ENCODE data around the gene CCDC187.

The CCDC187 gene

DNA sequence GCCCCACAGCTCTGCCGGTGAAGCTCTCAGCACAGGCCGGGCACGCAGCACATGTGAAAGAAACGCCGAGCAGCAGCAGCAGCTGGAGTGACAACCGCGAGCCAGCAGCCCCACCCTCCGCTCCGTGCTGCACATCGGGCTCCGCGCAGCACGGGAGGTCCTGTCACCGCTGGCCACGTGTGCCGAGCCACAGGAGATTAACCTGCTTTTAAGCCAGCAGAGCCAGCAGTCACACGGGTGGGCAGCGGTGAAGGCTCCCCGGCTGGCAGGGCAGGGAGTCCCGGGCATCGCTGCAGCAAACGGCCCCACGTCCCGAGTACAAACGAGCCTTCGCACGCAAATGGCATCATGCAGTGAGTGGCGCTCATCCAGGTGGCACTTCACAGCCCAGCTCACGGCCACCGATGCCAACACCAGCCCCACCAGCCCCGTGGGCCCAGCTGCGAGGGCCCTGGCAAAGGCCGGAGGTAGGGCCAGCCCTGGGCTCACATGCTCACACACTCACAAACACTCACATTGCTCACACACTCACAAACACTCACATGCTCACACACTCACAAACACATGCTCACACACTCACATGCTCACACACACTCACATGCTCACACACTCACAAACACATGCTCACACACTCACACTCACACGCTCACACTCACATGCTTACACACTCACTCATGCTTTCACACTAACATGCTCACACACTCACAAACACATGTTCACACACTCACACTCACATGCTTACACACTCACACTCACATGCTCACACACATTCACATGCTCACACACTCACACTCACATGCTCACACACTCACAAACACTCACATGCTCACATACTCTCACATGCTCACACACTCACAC lies 11.1 kb downstream of the CCDC187 start:
- H3K4me3 ChIP-seq (ENCODE audit: low read depth, low read length) = no peak overlapping the region
- TF ChIP-seq, protein P1, sequence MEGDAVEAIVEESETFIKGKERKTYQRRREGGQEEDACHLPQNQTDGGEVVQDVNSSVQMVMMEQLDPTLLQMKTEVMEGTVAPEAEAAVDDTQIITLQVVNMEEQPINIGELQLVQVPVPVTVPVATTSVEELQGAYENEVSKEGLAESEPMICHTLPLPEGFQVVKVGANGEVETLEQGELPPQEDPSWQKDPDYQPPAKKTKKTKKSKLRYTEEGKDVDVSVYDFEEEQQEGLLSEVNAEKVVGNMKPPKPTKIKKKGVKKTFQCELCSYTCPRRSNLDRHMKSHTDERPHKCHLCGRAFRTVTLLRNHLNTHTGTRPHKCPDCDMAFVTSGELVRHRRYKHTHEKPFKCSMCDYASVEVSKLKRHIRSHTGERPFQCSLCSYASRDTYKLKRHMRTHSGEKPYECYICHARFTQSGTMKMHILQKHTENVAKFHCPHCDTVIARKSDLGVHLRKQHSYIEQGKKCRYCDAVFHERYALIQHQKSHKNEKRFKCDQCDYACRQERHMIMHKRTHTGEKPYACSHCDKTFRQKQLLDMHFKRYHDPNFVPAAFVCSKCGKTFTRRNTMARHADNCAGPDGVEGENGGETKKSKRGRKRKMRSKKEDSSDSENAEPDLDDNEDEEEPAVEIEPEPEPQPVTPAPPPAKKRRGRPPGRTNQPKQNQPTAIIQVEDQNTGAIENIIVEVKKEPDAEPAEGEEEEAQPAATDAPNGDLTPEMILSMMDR (IDR thresholded peaks at IDR 0.05; ENCODE audit: low read depth, low read length, missing control alignments) = no peak
- no peak for DNase-seq (ENCODE audit: low read depth)

DNA sequence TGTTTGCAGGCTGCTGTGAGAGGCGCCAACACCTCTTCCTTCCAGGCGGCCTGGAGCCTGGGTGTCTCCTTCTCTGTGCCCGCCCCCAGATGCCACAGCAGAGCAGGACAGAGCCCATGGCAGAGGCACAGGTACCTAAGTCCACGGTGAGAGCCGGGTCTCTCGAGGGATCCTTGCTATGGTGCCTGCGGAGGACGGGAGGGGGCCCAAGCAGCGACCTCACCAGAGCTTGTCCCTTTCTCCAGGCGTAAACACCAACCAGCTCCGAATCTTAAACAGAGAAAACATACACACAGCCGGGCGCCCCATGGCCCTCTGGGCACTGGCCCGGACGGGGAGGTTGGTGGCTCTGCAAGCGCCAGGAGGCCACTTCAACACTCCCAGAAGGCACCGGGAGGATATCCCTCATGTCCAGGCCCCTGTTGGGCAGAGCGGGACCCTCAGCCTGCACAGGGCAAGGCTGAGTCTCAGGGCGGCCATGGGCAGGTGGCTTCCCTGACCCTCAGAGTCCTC lies 11.8 kb downstream of the CCDC187 start:
- no peak for DNase-seq (ENCODE audit: low read depth)
- TF ChIP-seq, protein P1 (IDR thresholded peaks at IDR 0.05; ENCODE audit: low read depth, low read length, missing control alignments) = no peak
- no peak overlapping the region for H3K4me3 ChIP-seq (ENCODE audit: low read depth, low read length)

DNA sequence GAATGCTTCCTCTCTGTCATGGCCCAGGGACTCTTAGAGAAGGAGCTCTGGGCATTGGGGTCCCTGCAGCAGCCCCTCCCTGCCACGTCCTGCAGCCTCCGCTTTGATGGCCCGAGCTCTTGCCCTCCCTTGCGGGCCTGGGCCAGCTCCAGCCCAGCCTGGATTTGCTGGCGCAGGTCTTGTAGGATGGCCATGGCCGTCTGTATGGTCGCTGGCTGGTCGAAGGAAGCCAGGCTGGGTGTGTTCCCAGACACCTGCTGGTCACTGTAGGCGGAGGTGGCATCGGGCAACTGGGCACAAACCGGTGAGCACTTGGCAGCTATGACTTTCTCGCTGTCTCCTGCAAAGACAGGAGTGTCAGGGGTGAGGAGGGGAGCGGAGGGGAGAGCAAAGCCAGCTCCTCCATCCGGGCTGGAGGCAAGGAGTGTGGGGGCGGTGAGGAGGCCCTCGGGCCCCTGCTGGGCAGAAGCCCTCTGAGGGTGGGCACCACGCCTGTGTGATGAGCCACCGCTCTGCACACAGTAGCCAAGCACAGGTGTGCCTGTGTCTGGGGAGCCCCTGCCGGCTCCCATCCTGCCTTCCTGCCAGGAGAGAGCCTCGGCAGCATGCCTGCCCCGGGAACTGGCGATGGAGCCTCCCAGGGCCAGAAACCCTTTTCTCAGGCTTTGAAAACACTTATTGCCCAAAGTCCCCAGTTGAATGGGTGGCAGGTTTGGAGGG lies 12.4 kb downstream of the CCDC187 start:
- TF ChIP-seq, protein P1 (IDR thresholded peaks at IDR 0.05; ENCODE audit: low read depth, low read length, missing control alignments) = no peak
- DNase-seq (ENCODE audit: low read depth) = no peak
- no peak overlapping the region for H3K4me3 ChIP-seq (ENCODE audit: low read depth, low read length)

DNA sequence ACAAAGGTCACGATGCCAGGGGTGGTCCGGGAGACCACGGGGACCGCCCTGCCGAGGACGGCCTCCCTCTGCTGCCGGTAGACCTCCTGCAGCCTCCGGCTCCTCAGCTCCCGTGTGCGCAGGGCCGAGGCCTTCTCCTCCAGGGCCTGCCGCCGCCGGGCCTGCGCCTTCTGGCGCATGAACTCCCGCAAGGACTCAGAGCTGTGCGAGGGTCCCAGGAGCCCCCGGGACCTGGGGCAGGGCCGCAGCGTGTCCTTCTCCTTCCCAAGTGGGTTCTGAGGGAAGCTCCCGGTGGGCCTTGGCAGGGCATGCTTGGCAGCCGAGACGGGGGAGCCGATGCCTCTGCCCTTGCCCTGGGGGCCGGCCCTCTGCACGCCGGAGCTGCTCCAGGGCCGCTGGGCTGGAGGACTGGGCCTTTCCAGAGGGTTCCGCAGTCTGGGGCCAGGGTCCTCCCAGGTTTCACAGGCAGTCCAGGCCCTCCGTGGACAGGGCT lies 13.3 kb downstream of the CCDC187 start:
- no peak overlapping the region for H3K4me3 ChIP-seq (ENCODE audit: low read depth, low read length)
- DNase-seq (ENCODE audit: low read depth) = no peak
- TF ChIP-seq, protein P1 (IDR thresholded peaks at IDR 0.05; ENCODE audit: low read depth, low read length, missing control alignments) = no peak

DNA sequence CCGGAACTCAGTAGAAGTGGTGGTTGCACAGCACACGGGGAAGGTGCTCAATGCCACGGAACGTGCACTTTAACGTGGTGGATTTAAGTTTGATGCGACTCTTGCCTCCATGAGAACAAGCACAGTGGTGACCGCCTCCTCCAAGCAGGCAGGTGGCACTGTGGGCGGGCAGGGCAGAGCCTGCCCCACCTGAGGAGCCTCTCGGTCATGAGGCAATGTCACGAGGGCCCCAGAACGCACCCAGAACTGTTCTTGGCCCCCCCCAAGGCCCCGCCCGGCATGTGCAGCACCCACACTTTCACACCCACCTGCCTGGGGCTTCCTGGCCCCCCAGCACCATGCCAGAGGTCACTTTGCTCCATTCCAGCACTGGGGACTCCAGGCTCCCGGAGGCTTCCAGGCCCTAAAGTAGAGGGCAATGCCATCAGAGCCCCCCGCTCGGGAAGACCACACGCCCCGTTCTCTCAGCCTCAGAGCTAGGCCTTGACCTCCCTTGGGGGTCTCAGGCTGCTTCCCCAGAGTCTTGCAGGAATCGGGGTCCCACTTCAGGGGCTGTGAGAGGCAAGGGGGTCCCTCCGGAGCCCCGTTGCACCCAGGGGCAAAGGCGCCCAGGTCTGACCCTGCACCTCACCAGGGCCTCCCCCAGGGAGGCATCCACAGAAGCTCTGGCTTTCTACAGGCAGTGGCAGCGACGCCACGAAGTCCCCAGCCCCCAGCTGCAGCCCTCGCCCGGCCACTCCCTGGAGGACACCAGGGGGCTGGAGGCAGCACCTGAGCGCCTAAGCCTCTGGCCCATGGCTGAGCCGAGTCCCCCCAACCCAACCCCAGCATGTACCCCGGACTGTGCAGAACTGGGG lies 14.0 kb downstream of the CCDC187 start:
- TF ChIP-seq, protein P1 (IDR thresholded peaks at IDR 0.05; ENCODE audit: low read depth, low read length, missing control alignments) = no peak
- no peak for DNase-seq (ENCODE audit: low read depth)
- H3K4me3 ChIP-seq (ENCODE audit: low read depth, low read length) = no peak overlapping the region

DNA sequence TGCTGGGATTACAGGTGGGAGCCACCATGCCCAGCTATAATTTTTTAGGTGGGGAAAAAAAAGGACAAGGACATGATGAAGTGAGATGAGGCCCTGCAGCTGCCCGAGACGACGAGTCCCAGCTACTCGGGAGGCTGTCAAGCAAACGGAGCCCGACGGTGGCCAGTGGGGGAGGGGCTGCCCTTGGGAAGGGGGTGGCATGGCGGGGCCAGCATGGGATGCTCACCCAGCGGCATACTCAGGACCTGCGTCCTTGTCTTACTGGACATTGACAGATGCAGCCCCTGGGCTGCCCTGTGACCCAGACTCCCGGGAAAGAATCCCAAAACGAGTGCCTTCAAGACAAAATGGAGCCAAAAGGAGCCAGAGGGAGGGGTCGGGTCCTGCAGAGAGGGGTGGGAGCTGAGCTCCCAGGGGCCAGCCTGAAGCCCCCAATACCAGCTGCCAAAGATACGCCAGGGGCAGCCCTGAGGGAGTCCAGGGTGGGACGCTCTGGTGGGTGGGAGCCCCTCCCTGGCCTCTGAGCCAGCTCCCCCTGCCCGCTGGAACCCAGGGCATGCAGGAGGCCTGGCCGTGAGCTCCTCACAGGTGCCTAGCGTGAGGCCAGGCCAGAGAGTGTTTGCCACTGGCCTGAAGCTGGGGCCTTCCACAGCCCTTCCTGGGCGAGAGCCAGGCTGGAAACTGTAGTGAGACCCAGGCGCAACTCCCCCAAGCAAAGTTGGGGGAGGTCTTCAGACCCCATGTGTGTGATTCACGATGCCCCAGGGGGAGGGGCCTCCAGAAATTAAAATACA lies 15.7 kb downstream of the CCDC187 start:
- TF ChIP-seq, protein P1 (IDR thresholded peaks at IDR 0.05; ENCODE audit: low read depth, low read length, missing control alignments) = no peak
- DNase-seq (ENCODE audit: low read depth) = no peak
- H3K4me3 ChIP-seq (ENCODE audit: low read depth, low read length) = no peak overlapping the region

Measured in GM12864 (cell line).